Uterus (tissue), 2 donors: Measurements from ENCODE around the gene CLINT1.

Experiments
- CTCF ChIP-seq, 4 experiments: fragments of 200-600 bp in 2 of 4; fragments of 450-650 bp in 2 of 4; sonication (generic) in 2 of 4; IDR thresholded peaks; one replicate each; pipeline ENCODE4 v1.5.1; 2016 to 2019; ENCODE audit warnings: antibody characterized with exemption in 4 of 4, mild to moderate bottlenecking in 2 of 4, moderate library complexity in 1 of 4
- POLR2A ChIP-seq, 2 donors: fragments of 450-650 bp; IDR thresholded peaks; one replicate each; pipeline ENCODE4 v1.6.1; 2016; ENCODE audit warnings: antibody characterized with exemption in 2 of 2, mild to moderate bottlenecking in 1 of 2, moderate library complexity in 1 of 2

GRCh38 chr5:157758706-157759105, 100.2 kb downstream of the CLINT1 start:
- no peak for TF ChIP-seq CTCF (IDR thresholded peaks at IDR 0.05)
- no peak for TF ChIP-seq POLR2A (IDR thresholded peaks at IDR 0.05)
